Stimulated activated CD8-positive, alpha-beta memory T cell treated with anti-CD3 and anti-CD28 coated beads, Interleukin-4, amount 100 ng/mL, for 4 hours (primary cell): ENCODE results near the gene ONECUT3.
"Not testable (repeated sequence)": the region's sequence is repeated elsewhere in the genome, so short reads cannot be mapped to it uniquely, and the experiment has no call there.

Experiments used
- DNase-seq, 2 donors: peaks; one replicate each; pipeline ENCODE4 v3.0.0-alpha.2; 2020; ENCODE audit warnings: low read depth in 2 of 2, low spot score in 1 of 2

The ONECUT3 gene

GRCh38 chr19:1755467-1756171 lies 2.3 kb downstream of the ONECUT3 start:
- DNase-seq: no peak

DNA sequence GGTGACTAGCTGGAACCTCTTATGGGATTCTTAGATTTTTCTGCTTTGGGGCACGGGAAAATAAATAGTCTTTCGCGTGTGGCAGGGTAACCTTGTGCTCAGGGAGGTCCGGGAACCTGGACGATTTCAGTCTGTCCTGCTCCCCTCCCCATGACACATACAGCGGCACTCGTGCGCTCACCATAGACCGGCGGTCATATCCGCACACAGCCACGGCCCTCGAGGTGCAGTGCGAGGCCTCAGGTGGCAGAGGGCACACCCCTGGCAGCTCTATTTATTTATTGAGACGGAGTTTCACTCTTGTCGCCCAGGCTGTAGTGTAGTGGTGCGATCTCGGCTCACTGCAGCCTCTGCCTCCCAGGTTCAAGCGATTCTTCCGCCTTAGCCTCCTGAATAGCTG lies 3.0 kb downstream of the ONECUT3 start:
- DNase-seq: no peak

- no peak for DNase-seq
Measured at GRCh38 chr19:1756705-1757465, 3.6 kb downstream of the ONECUT3 start.

DNA sequence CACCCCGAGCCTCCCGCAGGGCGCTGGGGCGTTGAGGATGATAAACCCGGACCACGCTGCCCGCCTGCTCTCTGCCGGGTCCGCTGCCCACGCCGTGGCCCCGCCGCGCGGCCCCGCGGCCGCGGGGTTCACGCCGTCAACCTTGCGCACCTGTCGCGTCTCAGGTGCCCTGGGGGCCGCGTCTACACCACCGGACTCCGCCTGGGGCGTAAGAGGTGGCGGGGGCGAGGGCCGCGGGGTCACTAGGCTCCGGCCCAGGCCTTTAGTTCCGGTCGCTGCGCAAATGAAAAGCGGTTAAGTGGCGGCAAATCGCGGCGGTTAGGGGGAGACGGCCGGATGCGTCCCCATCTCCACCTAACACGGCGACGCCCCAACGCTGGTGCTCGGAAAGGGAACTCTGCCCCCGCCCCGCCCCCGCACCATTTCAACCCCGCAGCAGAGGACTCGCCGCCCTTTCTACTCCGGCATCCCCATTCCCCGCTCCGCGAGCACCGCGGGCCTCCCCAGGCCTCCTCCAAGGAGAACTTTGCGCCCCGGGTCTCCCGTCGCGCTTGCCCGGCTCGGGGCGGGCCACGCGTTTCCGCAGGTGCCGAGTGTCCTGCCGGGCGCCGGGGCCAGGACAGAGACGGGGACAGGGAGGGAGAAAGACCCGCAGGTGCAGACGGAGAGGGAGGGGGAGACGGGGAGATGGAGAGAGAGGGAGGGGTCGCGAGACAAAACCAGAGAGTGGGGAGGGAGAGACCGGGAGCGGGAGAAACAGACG lies 4.3 kb downstream of the ONECUT3 start:
- no peak for DNase-seq

GRCh38 chr19:1758231-1758577 lies 4.9 kb downstream of the ONECUT3 start:
- no peak for DNase-seq

DNA sequence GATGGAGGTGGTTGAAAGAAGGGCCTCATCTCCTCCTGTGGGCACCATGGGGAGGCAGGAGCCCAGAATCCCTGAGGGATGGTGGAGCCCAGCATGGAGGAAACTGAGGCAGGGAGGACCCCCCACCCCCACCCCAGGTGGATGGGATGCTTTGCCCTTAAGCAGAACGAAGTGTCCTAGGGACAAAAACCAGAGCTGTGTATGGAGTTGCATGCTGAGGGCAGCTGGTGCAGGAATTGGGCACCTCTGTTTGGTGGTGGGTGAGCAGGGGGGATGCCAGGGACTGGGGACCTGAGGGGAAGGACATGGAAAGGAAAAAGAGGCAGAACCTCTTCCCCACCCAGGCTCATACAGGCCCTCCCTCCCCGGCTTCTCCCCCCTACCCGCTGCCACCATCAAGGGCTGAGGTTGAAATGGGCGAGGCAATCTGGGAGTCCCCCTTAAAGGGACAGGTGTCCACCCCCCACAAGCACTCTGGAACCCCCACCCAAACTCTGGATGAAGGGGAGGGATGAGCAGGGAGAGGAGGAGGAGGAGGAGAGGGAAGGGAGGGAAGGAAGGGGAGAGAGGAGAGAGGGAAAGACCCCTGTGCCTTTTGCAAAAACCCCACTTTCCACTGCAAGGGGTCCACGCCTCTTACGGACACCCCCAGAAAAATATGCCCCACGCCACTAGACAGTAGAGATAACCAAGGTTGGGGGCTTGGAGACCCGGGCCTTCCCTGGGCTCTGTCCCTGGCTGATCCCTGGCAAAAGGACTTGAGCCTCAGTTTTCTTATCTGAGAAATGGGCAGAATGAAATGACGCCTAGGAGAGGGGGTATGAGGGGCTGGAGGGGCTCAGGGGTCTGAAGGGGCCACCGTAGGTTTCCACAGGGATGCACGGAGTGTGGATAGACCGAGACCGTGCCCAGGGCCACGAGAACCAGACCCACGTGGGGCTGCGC lies 5.9 kb downstream of the ONECUT3 start:
- DNase-seq: no peak

DNA sequence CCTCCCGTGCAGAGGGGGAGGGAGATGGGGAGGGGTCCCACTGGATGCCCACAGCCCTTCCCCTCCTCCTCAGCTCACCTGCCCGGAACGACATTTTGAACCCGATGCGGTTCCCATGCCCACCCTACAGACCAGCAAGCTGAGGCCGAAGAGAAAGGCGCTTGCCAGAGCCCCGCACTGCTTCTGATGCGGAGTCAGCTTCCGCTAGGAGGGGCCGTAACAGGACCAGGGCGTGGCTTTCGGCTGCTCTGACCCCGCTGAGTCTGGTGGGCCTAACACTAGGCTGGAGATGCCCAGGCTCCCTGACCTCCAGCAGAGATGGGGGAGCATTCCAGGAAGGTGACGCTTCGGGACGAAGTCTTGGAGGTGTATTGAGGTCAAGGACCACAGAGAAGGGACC lies 6.7 kb downstream of the ONECUT3 start:
- DNase-seq: no peak

DNA sequence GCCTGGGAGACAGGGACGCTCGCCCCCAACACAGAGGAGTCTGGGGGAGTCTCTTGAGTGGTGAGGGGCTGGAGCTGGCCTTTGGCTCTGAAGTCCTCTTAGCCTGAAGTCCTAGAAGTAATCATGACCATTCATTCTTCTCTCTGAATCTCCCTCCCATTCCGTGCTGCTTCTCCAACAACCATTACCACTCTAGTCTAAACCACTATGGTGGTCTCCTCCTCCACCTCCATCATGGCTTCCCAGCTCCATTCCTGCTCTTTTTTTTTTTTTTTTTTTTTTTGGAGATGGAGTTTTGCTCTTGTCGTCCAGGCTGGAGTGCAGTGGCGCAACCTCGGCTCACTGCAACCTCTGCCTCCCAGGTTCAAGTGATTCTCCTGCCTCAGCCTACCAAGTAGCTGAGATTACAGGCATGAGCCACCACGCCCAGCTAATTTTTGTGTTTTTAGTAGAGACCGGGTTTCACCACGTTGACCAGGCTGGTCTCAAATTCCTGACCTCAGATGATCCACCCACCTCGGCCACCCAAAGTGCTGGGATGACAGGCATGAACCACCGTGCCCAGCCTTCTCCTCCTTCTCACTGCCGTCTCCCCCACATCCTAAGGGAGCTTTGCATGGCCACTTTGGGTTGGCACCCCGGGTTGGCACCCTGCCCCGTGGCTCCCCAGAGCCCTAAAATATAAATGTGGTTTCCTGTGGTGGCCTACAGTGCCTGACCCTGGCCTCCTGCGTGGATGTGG lies 7.7 kb downstream of the ONECUT3 start:
- DNase-seq: not testable (repeated sequence)

- no peak for DNase-seq
Measured at GRCh38 chr19:1761528-1762242, 8.4 kb downstream of the ONECUT3 start.

DNA sequence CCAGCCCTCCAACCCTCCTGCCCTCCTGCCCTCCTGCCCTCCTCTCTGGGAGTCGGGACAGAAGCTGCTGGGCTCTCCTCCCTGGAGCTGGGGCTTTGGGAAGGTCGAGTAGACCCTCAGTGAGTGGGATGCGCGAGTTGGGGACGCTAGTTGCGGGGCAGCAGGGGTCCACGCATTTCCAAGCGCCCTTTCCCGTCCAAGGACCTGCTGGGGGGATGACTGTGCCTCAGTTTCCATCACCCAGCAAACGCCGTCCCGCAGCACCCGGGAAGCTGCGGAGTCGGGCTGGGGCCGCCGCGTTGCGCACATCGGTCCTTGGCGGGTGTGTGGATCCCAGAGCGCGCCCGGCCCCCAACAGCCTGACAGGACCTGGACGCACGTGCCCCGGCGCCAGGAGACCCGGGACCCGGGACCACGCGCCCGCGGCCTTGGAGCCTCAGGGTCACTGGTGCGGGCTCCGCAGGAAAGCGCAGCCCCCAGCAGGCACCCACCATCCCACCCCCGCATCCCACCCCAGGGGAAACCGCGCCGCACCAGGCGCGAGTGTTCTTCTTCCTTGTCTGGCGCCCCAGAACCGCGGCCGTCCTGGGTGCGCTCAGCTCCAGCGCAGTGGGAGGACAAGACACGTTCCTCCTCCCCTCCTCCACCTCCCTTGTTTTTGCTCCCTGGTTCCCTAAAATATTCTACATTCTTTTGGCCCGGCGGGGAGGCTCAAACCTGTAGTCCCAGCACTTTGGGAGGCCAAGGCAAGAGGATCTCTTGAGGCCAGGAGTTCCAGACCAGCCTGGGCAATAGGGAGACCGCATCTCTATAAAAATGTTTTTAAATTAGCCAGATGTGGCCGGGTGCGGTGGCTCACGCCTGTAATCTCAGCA lies 9.2 kb downstream of the ONECUT3 start:
- no peak for DNase-seq

DNA sequence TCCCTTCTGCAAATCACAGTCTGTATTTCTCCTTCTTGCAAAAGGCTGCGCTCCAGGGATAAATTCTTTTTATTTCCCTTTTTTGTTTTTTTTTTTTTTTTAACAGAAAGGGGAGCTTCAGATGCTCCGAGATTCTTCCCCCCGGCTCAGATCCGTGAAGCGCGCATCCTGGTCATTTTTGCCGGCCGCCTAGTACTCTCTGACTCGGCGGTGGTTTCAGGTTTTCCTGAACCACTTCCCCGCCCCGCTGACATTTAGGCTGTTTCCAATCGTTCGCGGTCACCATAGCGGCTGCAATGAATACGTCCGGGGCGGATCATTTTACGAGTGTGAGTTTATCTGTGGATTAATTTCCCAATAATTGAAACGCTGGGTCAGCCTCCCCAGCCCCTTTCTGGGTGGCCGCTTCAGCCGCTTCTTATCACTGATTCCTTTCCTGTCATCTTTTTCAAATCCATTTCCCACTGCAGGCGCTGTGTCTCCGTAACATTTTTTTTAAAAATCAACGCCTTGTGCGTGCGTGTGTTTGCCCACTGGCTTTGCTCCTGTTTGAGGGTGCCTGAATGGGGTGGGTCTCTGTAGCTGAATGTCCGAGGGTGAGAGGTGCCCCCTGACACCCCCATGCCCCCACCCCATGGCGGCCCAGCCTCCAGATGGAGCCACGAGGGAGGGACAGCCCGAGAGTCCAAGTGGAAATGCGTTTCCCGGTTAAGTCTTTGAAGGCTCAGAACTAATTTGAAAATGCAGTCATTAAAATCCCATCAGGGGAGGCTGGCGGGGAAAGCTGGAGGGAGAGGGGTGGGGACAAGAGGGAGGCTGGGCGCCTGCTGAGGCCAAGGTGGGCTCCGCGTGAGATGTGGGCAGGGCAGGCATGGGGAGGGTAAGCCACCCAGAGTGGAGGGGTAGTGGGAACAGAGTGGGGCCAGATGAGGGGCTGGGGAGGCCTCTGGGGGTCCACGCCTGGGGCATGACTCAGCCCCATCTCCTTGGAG lies 10.6 kb downstream of the ONECUT3 start:
- DNase-seq: no peak

DNA sequence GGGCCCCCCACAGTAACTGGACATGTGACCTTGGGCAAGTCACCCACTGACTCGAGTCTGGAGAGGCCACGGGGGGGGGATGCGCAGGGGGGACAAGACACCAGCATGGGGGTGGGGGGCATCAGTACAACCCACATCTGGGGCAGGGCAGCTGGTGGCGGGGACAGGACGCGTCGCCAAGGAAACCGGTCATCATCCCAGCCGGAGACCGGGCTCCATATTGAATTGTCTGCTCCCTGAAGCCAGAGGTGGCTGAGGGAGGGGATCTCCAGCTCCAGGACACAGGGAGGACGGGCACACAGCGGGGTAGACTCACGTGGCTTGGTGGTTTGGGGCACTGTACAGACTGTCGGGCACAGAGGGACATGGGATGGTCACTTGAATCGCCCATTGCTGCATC lies 11.4 kb downstream of the ONECUT3 start:
- no peak for DNase-seq

GRCh38 chr19:1765232-1765903 lies 12.1 kb downstream of the ONECUT3 start:
- no peak for DNase-seq

GRCh38 chr19:1765904-1766799 lies 12.8 kb downstream of the ONECUT3 start:
- DNase-seq: no peak

GRCh38 chr19:1766800-1767352 lies 13.6 kb downstream of the ONECUT3 start:
- DNase-seq: no peak
